H4 (cell line): ENCODE data around the gene ACSF2. TPM values are rescaled to one million over a fixed set of nuclear protein-coding genes. Genes with fewer than 3 reads are reported as not detected.

Experiments
- DNase-seq: peaks from one replicate; pipeline ENCODE4 v3.0.0-alpha.2; 2015; ENCODE audit warnings: low spot score
- total RNA-seq: library from RNA; depleted of rRNA; stranded (reverse); fragments of >200 nt; shearing (Covaris generic); gene quantifications from 2 replicates; pipeline ENCODE4 v1.2.3, GENCODE V29; 2014

ACSF2 gene
- total RNA-seq, 1 experiment from 2014 or later = 26.5 TPM

DNA sequence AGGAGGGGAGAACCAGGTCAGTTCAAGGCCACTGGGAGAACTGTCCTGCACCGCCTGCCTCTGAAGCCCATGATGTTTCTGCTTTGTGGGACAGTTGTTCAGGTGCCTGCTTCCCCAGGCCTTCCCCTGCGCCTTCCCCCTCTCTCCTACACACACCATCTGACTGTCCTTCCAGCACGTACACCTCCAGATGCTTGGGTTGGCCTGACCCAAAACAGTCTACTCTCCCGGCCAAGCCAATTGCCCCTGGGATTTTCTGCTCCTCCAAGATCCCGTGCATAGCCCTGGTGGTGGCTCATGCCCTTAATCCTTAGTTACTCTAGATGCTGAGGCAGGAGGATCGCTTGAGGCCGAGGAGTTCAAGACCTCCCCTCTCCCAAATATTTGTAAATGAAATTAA lies 52.0 kb downstream of the ACSF2 start:
- no peak for DNase-seq

DNA sequence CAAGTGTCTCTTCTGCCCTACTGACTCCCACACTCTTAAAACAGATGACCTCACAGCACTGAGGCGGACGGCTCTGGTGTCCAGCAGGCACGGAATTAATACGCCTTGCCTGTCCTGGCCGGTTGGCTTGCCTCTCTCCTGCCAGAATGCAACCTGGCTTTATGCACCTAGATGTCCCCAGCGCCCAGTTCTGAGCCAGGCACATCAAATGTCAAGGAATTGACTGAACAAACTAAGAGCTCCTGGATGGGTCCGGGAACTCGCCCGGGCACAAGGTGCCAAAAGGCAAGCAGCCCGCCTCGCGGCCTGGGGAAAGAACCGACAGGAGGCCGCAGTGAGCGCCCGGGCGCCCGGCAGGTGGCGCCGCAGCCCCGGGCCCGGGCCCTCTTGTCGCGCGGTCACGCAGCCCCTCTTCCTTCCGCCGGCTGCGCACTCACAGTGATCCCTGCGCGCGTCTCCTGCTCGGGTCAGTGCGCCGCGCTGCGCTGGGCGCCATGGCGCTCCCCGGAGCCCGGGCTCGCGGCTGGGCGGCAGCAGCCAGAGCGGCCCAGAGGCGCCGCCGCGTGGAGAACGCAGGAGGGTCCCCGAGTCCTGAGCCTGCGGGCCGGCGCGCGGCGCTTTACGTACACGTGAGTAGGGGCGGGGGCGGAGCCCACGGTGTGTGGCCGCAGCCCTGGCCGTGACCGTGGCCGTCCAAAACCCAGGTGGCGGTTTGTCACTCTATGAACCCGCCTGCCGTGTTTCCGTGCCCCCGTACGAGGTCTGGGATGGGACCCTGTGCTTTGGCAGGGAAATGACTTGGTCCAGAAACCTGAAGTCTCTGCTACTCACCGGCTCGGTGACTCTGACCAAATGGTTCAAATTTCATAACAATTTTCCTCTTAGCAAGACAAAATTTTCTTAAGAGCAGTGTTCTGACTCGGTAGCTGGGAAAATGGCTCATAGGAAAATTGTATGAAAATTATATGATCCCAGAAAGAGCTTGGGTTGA lies 52.7 kb downstream of the ACSF2 start, which contains the start of gene RSAD1:
TSS of gene RSAD1 (plus strand) at position 470 of the 991 bp plus-strand sequence. CDS start at position 495, 25 bp downstream.
- peak; percentile 90 for DNase-seq

DNA sequence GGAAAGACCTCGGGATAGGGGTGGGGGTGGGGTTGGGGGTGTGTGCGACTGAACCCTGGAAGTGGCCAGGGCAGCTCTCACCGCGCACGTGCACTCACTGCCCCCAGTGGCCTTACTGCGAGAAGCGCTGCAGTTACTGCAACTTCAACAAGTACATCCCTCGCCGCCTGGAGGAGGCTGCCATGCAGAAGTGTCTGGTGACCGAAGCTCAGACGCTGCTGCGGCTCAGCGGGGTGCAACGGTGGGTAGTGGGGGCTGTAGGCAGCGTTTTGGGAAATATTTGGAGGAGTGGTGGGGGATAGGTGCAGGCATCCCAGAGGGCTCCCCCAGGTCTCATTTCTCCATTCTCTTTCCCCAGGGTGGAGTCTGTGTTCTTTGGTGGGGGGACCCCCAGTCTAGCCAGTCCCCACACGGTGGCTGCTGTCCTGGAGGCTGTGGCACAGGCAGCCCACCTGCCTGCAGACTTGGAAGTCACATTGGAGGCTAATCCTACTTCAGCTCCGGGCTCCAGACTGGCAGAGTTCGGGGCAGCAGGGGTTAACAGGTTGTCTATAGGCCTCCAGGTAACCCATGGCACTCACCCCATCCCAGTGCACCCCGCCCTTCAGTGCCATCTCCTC lies 53.6 kb downstream of the ACSF2 start:
- DNase-seq = peak; percentile 92

DNA sequence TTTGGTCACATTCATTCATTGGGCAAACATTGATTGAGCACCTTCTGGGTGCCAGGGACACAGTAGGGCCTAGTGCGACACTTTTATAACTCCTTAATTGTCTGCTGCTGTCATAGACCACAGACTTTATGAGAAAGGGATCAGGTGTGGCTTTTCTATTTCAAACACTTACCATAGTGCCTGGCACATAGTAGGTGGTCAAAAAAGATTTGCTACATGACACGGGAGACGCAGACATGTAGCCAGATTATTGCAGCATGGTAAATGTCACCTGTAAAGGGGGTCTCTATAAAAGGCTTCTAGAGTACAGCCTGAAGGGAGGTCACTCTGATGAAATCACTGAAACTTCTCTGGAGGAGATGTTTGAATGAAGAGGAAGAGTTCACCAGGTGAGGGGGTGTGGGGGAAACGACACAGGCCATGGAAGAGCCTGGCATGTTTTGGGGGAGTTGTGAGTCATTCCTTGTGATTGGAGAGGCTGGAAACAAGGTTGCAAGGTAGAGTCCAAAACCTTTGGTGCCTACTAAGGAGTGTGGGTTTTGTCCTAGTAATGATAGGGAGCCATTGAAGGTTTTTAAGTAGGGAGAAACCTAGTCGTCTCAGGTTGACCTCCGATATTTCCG lies 54.2 kb downstream of the ACSF2 start:
- DNase-seq = no peak

DNA sequence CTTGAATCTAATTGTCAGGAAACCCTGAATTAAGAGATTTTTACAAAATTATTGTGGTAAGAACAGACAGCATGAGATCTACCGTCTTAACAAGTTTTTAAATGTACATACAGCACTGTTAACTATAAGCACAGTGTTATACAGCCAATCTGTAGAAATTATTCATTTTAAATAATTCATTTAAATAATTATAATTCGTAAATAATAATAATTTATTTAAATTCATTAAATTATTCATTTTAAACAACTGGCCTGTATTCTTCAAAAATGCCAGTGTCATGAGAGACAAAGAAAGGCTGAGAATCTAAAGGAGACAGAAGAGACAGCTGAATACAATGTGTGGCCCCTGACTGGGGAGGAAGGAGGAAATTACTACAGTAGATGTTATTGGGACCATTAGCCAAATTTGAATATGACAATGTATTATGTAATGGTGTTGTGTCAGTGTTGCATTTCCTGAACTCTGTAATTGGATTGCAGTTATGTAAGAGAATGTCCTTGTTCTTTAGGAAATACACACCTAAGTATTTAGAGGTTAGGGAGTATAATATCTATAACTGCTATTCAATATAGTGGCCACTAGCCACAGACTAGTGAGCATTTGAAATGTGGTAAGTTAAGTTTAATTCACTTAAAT lies 55.0 kb downstream of the ACSF2 start:
- no peak for DNase-seq

DNA sequence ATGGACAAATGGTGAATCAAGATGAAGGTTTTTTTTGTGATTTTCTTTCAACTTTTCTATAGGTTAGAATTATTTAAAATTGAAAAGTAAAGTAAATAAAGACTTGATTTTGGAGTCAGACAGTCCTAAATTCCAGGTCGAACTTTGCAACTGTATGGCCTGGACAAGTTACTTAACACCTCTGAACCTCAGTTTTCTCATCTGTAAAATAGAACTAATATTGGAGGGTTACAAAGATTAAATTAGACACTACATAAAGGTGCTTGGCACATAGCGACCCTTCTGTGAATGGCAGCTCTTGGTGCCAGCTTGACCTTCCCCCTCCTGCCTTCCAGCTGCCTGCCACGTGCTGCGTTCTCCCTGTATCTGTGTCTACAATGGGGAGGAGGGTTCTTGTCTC lies 55.6 kb downstream of the ACSF2 start:
- DNase-seq = no peak

DNA sequence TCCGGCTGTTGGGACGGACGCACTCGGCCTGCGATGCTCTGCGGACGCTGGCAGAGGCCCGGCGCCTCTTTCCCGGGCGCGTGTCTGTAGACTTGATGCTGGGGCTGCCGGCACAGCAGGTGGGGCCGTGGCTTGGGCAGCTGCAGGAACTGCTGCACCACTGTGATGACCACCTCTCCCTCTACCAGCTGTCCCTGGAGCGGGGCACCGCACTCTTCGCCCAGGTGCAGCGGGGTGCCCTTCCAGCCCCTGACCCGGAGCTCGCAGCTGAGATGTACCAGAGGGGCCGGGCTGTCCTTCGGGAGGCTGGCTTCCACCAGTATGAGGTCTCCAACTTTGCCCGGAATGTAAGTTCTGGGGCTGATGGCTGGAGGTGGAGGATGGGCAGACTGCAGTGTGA lies 56.1 kb downstream of the ACSF2 start:
- DNase-seq = no peak

DNA sequence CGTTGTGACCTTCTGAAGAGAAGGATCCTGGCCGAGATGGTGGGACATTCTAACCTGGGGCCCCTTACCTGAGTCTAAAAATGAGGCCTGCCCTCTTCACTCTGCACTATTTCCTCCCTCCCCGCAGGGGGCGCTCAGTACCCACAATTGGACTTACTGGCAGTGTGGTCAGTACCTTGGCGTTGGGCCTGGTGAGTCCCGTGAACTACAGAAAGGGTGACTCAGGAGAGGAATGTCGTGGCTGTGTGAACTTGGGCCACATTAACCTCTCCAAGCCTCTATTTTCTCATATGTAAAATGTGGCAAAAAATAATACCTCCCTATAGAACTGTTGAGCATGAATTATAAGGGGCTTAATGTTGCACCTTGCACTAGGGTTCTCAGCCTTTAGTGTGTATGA lies 56.5 kb downstream of the ACSF2 start:
- DNase-seq = peak; percentile 98

DNA sequence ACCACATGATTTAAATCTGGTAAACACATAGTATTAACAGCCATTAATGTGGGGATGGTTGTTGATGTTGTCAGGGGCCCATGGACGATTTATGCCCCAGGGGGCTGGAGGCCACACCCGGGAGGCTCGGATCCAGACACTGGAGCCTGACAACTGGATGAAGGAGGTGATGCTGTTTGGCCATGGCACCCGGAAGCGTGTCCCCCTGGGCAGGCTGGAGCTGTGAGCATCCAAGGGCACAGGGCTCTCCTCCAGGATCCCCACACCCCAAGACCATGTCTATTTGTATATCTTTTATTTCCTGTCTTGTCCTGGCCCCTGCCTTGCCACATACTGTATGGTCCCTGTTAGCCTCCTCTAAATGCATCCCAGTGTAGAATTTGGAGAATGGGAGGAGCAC lies 57.2 kb downstream of the ACSF2 start:
- no peak for DNase-seq

DNA sequence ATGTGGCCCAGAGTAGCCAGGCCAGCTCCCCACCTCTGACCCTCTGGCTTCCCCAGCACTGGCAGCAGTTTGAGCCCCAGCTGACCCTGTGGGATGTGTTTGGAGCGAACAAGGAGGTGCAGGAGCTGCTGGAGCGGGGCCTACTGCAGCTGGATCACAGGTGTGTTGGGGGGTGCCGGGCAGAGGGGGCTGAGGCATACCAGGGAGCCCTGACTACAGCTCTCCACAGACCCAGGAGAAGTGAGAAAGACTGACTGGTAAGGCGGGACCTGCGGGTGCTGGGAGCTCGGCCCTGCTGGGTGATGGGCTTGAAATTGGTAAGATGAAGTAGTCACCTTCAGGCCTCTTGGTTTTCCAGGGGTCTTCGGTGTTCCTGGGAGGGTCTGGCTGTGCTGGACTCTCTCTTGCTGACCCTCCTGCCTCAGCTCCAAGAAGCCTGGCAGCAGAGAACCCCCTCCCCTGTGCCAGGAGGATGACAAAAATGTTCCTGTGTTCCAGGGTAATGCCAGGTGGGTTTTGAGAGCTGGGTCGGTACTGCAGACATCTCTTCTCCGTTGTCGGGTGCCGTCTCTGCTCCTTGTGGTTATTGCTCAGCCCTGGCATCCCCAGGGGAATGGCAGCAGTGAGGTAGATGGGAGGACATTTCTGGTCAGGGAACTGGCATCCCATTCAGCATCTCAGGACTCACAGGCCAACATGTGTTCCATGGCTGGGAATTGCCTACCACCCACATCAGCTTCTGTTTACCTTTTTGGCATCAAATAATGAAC lies 58.6 kb downstream of the ACSF2 start:
- DNase-seq = no peak

DNA sequence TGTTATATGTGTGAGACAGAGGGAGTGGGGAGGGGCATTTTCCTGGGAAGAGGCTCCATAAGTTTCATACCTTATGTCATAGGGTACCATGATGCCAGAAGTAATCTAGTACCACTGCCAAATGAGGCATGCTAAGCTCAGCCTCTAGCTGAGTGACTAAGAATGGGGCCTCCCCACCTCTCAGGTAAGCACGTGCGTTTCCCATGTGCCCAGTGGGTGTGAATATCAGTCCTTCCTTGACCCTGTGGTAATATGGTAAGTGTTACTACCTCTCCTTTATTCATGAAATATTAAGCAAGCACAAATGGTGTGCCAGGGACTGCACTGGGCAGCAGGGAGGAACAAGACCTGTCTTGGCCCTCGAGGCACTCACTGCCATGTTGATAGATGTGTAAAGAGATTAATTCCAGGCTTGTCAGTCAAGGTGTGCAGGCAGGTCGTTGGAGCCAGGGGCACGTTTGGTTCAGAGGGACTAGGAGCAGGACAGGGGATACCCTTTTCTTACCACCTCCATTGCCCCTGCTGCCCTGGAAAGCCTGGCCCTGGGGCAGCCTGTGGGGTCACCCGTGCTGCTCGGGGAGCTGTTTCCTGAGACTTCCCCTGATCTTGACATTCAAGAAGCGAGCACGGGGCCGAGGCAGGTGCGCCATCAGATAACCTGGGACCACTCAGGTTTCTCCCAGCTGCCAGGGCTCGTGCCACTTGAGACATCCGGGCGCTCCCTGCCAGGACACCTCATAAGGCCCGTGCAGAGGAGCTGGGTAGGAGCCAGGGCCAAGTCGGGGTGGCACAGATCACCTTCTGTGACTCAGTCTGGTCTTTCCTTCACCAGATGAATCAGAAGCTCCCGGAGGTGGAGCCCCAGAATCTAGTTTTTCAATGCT lies 61.4 kb downstream of the ACSF2 start:
- DNase-seq = no peak

DNA sequence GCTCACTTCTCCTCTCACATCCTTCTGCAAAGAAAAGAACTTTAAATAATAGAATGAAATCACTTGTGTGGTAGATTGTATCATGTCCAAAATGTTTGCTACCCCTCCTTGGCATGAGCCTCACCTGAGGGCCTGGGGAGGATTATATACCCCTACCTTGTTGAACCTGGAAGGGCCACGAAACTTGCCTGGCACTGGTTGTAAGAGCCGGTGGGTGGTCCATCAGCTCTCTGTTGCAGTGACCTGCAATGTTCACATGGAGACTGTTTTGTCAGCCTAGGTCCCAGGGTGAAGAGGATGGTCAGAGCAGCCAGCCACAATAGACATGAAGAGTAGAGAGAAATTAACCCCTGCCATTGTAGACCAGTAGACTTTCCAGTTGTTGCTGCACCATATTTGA lies 62.9 kb downstream of the ACSF2 start:
- no peak for DNase-seq

DNA sequence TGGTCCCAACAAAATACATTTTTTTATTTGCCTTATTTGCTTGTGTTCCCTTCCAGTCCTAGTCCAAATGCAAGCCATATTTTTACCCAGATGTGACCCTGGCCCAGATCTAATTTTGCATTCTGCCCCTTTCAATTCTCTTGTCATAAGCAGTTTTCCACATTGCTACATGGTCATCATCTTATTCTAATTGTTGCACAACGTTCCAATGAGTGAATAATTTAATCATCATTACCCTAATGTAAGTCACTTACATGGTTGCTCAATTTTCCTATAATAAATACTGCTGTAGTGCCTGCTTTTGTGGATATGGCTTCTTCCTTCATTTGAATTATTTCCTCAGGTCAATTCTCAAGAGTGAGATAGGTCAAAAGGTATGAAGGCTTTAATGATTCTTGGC lies 65.5 kb downstream of the ACSF2 start:
- no peak for DNase-seq

DNA sequence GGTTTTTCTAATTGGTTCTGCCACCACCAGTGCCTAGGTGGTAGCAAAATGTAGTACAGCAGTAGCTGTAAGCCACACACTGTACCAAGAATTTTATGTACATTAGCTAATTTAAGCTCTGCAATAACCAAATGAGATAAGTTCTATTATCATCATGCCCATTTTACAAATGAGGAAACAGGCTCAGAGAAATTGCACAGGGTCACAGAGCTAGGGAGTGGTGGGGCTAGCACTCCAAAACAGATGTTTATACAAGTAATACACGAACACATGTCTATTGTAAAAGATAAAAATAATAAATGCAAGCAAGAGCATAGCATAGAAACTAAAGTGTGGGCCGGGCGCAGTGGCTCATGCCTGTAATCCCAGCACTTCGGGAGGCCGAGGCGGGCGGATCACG lies 66.2 kb downstream of the ACSF2 start:
- DNase-seq = no peak

DNA sequence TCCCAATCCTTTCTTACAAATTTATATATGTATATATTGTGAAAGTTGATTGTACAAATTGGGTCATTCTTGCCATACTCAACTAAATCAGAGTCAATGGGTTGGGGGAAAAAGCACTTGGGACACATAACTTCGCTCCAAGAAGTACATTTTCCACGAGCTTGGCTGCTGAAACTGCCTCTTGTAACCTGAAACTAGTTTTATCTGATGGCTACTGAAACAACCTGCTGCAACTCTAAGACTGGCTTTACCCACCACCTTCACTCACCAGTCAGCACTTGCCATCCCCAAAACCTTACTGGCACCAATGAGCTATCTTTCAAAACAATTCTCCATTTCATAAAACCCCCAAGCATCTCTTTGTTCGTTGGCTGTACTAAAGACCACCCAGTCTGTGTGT lies 67.7 kb downstream of the ACSF2 start:
- no peak for DNase-seq

DNA sequence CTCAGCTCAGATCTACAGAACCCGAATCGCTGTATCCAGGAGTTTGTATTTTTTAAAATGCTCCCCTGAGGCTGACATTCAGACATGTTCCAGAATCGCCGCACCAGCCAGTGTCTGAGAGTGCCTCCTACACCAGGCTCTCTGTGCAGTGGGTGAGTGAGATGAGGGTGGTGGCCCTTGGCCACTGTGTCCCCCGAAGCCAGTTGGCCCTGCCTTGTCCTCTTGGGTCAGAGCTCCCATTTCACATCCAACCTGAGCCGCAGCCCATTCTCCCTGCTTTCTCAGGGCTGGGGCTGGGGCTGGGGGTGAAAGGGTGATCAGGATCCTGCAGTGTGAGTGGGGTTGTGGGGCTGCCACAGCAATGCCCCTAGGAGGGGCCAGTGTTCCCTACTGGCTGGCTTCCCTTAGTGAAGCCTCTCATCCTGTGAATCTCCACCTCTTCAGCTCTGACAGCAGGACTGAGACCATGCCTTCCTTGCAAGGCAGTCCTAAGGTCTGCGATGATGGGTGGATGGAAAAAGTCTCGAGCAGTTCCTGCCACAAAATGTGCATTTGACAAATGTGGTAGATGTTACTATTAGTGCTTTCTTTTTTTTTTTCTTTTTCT lies 69.3 kb downstream of the ACSF2 start:
- DNase-seq = no peak

DNA sequence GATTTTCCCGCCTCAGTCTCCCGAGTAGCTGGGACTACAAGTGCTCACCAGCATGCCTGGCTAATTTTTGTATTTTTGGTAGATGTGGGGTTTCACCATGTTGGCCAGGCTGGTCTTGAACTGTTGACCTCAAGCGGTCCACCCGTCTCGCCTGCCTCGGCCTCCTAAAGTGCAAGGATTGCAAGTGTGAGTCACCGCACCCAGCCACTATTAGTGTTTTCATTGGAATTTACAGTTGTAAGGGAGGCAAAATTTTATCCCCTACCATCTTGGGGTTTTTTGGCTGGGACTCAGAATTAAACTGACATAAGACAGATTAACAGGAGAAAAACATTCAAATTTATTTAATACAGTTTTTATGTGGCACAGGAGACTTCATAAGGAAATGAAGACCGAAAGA lies 69.9 kb downstream of the ACSF2 start:
- no peak for DNase-seq

DNA sequence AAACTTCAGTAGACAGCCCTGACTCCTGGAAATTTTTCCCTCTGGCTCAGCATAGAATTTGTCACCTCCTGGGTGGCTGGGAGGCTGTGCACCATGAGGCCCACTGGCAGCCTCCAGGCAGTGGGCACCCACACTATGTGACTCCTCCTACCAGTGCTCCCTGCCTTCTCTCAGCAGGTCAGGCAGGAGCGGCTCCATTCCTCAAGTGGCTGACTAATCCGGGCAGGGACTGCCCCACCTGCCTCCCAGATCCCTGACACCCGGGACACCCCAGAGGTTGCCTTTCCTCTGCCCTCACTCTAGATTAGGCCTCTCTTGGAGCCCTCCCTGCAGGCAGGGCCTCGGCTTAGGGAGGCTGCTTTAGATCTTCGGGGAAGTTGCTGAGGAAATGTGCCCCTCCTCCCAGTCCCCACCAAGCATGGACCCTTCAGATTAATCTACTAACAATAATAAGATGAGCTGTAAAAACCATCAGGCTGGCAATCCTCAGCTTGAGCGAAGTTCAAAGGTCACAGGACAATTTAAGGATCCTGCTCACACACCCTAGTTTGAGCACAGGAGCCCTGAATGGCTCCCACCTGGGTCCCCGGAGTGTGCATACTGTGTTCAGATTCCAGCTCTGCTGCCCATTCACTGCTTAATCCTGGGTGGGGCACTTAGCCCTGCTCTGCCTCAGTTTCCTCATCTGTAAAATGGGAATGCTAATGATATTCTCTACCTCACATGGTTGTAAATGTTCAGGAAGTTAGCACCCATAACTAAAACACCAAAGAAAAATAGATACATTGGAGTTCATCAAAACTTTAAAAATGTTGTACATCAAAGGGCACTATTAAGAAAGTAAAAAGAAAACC lies 72.2 kb downstream of the ACSF2 start:
- no peak for DNase-seq

DNA sequence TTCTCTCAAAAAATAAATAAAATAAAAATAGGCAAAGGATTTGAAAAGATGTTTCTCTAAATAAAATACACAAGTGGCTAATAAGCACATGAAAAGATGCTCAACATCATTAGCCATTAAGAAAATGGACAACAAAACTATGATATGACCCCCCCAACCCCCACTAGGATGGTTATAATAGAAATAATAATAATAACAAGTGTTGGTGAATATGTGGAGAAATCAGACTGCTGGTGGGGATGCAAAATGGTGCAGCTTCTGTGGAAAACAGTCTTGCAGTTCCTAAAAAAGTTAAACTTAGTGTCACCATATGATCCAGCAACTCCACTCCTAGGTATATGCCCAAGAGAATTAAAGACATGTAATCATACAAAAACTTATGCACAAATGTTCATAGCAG lies 73.3 kb downstream of the ACSF2 start:
- no peak for DNase-seq
